HG02970 (cell line): ENCODE data around the gene ZNF830.
"Not testable (repeated sequence)": the region's sequence is repeated elsewhere in the genome, so short reads cannot be mapped to it uniquely, and the experiment has no call there.

Source experiments
- ATAC-seq: cut with Tn5 transposase; IDR thresholded peaks from one replicate; pipeline ENCODE4 v1.9.1; 2021; ENCODE audit warnings: mild to moderate bottlenecking, moderate library complexity, moderate number of reproducible peaks; ENCODE audit not compliant: unreplicated experiment, low FRiP score

Gene ZNF830

GRCh38 chr17:34989473-34989872 lies 28.1 kb downstream of the ZNF830 start:
- no peak for ATAC-seq

GRCh38 chr17:34990921-34991365 lies 29.6 kb downstream of the ZNF830 start:
- ATAC-seq = no peak

GRCh38 chr17:34991606-34992005 lies 30.3 kb downstream of the ZNF830 start:
- no peak for ATAC-seq

GRCh38 chr17:34993031-34993430 lies 31.7 kb downstream of the ZNF830 start:
- no peak for ATAC-seq

GRCh38 chr17:34996422-34997285 lies 35.3 kb downstream of the ZNF830 start:
- no peak for ATAC-seq

GRCh38 chr17:34997355-34997862 lies 36.1 kb downstream of the ZNF830 start:
- no peak for ATAC-seq

GRCh38 chr17:34998205-34998604 lies 36.9 kb downstream of the ZNF830 start:
- ATAC-seq = no peak

GRCh38 chr17:34999456-34999855 lies 38.1 kb downstream of the ZNF830 start:
- ATAC-seq = no peak

- ATAC-seq = not testable (repeated sequence)
These were observed 39.6 kb downstream of the ZNF830 start for GRCh38 chr17:35000965-35001364.

GRCh38 chr17:35001549-35001948 lies 40.2 kb downstream of the ZNF830 start:
- ATAC-seq = no peak

GRCh38 chr17:35002876-35003551 lies 41.7 kb downstream of the ZNF830 start:
- no peak for ATAC-seq

- ATAC-seq = no peak
These were observed 42.4 kb downstream of the ZNF830 start for GRCh38 chr17:35003778-35004177.

GRCh38 chr17:35006345-35006744 lies 45.0 kb downstream of the ZNF830 start:
- no peak for ATAC-seq

GRCh38 chr17:35006961-35007360 lies 45.6 kb downstream of the ZNF830 start:
- no peak for ATAC-seq

- ATAC-seq = no peak
These were observed 48.8 kb downstream of the ZNF830 start for GRCh38 chr17:35010093-35010492.

GRCh38 chr17:35011671-35012216 lies 50.4 kb downstream of the ZNF830 start:
- no peak for ATAC-seq
